Stromal cell of bone marrow (primary cell): ENCODE data around the gene ARTN.

Experiments used
- DNase-seq: peaks from one replicate; pipeline ENCODE4 v3.0.0-alpha.2; 2012; ENCODE audit warnings: low read depth

The ARTN gene

DNA sequence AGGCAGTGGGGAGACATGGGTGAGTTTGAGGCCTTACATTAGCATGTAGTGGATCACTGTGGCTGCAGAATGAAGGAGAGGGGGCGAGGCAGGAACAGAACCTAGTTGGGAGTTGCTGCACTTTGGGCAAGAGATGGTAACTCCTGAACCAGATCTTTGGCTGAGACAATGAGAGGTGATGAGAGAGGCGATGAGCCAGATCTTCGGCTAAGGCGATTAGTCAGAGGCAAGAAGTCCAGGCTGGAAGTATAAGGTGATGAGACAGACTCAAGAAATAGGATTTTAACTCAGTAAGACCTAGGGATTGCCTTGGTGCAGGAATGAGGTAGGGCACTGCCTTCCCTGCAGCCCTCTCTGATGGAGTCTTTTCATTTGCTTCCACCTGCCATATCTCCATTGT lies 9.1 kb upstream of the ARTN start:
- no peak for DNase-seq

DNA sequence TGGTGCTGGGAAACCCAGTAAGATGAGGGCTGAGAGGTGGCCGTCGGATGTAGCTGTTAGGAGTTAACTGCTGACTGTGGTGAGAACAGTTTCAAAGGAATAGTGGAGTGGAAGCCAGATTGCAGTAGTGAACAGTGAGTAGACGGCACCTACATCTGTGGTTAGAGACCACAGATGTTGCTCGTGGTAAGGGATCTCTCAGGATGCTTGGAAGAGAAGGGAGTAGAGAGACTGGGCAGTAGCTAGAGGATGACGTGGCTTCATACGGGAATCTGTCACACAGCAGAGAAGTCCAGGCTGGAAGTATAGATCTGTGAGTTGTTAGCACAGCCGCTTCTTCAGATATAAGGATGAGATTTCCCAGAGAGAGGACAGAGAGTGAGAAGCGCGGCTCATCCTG lies 7.8 kb upstream of the ARTN start:
- no peak for DNase-seq

DNA sequence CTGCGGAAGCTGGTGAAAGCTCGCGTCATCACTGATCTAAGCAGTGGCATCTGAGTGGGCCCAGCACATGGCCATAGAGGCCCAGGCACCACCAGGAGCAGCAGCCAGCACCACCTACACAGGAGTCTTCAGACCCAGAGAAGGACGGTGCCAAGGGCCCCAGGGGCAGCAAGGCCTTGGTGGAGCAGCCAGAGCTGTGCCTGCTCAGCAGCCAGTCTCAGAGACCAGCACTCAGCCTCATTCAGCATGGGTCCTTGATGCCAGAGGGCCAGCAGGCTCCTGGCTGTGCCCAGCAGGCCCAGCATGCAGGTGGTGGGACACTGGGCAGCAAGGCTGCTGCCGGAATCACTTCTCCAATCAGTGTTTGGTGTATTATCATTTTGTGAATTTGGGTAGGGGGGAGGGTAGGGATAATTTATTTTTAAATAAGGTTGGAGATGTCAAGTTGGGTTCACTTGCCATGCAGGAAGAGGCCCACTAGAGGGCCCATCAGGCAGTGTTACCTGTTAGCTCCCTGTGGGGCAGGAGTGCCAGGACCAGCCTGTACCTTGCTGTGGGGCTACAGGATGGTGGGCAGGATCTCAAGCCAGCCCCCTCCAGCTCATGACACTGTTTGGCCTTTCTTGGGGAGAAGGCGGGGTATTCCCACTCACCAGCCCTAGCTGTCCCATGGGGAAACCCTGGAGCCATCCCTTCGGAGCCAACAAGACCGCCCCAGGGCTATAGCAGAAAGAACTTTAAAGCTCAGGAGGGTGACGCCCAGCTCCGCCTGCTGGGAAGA lies 3.2 kb upstream of the ARTN start:
- no peak for DNase-seq

DNA sequence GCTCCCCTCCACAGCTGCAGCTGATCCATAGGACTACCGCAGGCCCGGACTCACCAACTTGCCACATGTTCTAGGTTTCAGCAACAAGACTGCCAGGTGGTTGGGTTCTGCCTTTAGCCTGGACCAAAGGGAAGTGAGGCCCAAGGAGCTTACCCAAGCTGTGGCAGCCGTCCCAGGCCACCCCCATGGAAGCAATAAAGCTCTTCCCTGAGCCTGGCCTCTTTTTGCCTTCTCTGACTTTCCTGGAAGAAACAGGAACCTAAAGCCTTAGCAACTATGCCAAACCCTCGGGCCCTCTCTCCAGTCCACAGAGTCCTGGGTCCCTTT lies 2.7 kb upstream of the ARTN start:
- no peak for DNase-seq

DNA sequence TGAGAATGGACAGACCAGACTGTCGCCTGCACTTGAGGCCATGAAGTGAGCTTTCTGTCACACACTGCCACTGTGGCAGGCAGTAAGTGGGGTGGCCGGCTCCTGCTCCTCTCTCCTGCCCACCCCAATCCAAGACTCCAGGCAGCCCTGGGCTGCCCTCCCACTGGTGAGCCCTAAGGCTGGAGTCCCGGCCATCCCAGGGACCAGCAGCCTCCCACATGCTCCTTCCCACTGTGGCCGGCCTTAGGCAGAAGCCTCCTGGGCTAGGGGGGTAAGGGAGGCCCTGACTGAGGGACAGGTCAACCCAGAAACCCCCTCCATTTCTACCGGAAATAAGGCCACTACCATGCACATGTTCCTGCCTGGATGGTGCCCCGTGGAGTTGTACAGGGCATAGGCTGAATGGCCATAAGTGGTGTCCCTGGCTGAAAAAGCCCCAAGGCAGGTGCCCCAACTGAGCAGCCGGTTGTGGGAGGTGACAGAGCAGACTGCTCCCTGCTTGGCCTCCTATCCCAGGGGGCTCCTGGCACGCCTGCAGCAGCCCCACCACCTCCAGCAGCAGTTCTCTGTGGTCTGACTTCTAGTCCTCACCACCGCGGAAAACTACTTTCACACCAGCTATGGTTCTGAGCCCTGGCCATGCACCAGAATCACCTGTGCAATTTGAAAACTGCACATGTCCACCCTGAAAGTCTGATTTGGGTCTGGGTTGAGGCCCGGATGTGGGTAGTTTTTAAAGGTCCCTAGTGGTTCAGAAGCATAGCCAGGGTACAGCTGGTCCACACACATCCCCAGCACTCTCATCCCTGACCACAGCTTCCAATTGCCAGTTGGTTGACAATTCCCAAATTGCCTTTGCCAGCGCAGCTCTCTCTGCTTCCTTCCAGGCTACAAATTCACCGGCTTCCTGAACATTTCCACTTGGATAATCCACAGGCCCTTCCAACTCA lies 1.6 kb upstream of the ARTN start:
- no peak for DNase-seq

DNA sequence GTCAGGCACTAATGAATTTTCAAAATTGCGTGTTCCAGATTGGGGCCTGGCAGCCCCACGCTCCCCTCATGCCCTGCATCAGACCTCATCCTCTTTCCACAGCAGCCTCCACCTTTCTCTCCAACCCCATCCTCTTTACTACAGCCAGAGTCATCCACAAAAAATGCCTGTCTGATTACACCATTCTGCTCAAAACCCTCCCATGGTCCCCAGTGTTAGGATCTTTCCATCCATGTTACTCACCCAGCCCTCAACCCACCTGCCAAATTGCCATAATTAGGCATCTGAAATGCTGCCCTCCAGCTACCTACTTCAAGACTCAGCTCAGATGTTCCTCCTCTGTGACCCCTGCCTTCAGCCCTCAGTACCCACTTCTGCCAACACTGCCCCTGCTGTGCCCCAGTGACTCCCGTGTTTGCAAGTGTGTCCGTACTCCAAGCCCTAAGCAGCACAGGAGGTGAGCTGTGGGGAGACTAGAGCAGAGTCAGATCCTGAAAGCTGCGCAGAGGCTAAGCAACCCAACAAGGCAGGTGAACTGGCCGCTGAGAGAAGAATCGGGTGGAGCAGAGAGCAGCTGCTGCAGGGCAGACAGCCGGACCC lies 715 bp upstream of the ARTN start:
- no peak for DNase-seq

DNA sequence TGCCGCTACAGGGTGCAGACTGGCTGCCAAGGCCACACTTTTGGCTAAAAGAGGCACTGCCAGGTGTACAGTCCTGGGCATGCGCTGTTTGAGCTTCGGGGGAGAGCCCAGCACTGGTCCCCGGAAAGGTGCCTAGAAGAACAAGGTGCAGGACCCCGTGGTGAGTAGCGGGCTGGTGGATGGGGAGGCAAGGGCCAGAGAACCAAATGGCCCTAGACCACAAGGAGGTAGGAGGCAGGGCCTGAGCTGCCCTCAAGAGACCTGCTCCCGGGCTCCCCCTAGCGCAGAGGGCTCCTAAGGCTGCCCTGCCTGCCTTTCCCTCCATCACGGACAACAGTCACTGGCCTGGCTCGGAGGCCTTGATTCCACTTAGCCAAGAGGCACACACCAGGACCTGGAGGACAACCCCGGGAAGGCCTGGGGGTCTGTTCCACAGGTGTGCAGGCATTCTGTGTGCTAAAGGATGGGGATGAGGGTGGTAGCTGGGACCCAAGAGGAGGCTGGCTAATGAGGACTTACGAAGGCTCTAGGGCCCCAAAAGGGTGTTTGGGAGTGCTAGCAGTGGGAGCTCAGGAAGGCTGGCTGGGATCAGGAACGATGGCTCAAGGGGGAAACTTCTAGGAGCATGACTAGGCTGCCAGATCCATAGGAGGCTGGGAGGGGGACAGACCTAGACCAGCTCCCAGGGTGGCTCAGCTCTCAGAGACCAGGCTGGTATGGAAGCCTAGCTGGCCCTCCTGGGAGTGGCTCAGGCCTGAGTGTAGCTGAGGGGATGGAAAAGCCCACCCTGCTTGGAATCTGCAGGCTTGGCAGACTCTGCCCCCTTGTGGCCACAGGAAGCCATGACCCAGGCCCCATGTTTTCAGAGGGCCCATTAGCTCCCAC lies 742 bp downstream of the ARTN start:
- DNase-seq: peak; percentile 18

DNA sequence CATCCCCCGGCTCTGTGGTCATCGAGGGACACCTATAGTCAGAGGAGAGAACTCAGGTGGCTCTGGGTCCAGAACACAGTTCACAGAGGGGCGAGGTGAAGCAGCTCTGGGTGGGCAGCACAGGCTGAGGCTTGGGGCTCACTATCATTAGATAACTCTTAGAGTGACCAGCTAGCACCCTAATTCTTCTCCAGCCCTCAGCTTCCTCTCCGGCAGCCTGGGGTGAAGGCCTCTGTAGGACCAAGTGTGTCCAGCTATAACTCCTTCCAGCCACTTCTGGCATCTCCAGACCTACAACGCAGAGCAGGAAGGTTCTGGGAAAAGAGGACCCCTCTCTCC lies 1.4 kb downstream of the ARTN start:
- DNase-seq: no peak

DNA sequence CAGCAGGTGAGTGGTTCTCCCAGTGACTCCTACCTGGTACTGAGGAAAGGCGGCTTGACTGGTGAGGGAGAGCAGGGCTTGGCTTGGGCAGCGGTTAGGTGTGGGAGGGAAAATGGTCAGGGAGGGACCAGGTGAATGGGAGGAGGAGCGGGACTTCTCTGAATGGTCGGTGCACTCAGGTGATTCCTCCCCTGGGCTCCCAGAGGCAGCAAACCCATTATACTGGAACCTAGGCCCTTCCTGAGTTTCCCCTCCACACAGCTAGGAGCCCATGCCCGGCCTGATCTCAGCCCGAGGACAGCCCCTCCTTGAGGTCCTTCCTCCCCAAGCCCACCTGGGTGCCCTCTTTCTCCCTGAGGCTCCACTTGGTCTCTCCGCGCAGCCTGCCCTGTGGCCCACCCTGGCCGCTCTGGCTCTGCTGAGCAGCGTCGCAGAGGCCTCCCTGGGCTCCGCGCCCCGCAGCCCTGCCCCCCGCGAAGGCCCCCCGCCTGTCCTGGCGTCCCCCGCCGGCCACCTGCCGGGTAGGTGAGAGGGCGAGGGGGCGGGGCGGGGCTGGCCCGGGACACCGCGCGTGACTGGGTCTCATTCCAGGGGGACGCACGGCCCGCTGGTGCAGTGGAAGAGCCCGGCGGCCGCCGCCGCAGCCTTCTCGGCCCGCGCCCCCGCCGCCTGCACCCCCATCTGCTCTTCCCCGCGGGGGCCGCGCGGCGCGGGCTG lies 2.3 kb downstream of the ARTN start:
- no peak for DNase-seq

DNA sequence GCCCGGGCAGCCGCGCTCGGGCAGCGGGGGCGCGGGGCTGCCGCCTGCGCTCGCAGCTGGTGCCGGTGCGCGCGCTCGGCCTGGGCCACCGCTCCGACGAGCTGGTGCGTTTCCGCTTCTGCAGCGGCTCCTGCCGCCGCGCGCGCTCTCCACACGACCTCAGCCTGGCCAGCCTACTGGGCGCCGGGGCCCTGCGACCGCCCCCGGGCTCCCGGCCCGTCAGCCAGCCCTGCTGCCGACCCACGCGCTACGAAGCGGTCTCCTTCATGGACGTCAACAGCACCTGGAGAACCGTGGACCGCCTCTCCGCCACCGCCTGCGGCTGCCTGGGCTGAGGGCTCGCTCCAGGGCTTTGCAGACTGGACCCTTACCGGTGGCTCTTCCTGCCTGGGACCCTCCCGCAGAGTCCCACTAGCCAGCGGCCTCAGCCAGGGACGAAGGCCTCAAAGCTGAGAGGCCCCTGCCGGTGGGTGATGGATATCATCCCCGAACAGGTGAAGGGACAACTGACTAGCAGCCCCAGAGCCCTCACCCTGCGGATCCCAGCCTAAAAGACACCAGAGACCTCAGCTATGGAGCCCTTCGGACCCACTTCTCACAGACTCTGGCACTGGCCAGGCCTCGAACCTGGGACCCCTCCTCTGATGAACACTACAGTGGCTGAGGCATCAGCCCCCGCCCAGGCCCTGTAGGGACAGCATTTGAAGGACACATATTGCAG lies 3.0 kb downstream of the ARTN start:
- no peak for DNase-seq

DNA sequence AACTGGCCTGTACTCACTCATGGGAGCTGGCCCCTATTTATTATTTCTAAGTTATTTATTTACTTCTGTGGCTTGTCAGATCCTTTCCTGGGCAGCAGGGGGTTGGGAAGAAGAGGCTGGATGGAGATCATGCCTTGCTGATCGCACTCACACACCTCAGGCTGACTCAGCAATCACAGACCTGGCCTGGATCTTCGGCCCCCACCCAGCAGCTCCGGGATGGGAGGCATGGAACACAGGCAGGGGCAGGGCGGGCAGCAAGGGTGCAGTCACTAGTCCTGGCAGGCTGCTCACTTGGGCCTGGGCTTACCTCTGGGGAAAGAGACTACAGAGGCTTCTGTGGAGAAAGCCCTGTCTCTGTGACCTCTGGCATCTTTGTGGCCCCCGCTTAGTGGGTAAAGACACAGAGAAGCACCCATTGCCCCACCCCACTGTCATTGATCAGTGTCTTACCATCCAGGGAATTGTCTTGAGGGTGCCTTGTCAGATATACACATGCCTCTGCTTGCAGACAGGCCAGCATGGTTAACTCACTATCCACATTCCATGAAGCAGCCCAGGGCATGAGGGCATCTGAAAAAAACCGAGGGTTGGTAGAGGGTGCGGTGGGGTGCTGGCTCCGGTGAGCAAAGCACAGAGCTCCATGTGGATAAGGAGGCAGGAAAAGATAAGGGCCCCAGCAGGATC lies 3.7 kb downstream of the ARTN start:
- DNase-seq: no peak

DNA sequence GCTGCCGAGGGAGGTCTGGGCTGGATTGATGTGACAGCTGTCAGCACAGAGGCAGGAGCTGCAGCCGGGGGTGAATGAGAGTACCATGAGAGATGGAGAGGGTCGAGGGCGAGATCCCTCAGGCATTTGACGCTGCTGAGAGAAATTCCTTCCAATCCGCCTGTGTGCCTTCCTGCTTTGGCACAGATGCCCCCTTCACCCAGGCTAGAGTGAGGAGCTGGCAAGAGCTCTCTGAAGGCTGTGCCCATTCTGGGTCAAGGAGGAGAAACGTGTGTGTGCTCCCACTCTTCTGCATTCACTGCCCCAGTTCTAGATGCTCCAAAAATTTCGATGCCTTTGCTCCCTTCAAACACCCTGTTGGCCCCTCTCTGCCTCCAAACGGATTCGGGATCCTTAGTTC lies 4.8 kb downstream of the ARTN start:
- DNase-seq: no peak

DNA sequence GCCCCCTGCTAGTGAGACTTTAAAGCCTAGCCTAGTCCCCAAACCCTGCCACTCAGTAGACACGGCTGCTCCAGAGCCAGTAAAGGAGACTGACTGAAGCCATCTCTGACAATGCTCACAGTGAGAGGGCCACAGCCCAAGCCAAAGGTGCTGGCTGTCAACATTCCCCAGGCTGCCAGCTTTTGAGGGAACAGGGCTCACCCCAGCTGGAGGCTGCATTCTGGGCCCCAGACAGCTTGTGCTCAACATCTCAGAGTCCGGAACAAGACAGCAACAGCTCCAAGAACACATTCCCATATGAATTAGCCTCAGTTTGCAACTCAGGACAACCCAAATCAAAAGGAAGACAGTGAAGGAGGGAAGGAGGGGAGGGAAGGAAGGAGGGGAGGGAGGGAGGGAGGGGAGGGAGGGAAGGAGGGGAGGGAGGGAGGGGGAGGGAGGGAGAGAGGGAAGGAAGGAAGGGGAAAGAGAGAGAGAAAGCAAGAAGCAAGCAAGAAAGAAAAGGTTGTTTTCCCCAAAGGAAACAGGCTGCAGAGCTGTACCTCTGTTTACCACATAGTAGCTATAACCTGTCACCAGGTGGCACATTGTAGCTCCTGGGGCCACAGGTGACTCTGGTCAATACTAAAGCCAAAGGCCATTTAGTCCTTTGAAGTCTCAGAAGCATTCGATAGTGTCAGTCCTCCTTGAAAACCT lies 5.4 kb downstream of the ARTN start:
- DNase-seq: no peak

DNA sequence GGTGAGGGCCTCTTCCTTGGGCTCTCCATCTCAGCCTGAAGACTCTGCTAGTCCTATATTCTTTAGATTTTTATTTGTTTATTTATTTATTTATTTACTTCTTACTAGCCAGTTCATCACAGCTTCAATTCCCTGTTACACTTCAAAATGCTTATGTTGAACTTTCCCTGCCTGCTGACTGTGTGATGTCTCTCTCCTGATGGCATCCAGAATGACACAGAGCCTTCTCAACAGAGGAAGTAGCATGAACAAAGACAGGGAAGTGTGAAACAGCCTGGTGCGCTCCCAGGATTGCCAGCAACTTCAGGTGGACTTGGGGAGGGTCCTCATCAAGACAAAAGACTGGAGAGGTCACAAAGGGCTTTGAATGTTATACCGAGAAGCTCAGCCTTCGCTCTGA lies 8.8 kb downstream of the ARTN start:
- DNase-seq: no peak

DNA sequence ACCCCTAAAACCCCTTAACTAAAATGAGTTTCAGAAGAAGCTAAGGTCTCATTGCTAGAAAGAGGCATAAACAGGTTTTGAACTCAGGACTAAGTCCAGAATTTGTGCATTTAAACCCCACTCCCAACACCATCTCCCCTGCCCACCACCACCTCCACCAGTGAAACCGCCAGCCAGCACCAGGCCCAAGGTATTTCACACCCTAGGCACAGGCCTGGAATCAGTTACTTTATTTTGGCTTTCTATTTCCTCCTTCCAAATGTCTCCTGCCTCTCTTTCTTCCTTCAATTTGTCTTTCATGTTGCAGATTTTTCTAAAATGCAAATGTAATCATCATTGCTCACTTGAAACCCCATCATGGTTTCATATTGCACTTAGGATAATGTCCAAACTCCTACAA lies 11.3 kb downstream of the ARTN start:
- no peak for DNase-seq

DNA sequence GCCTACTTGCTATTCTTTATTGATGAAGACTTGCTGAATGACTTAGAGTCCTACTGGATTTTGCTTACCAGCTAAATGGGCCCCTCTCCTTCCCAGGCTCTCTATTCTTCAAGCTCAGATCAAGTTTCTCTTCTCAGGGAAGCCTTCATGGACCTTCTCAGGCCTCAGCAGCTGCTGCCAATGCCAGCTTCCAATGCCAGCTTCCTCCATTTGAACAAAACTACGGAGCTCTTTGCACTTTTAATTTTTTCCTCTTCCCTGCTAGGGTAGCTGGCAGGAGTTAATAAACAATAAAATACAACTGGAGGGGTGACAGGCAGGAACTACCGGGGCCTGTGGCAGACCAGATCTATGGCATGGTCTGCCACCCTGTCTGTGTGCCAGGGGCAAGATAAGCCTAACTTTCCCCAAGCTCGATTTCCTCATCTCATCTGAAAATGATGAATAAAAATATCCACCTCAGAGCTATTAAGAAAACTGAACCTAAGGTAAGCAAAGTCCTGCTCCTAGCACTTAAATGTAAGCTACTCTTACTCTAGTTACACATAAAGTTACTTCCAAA lies 12.2 kb downstream of the ARTN start:
- DNase-seq: no peak

DNA sequence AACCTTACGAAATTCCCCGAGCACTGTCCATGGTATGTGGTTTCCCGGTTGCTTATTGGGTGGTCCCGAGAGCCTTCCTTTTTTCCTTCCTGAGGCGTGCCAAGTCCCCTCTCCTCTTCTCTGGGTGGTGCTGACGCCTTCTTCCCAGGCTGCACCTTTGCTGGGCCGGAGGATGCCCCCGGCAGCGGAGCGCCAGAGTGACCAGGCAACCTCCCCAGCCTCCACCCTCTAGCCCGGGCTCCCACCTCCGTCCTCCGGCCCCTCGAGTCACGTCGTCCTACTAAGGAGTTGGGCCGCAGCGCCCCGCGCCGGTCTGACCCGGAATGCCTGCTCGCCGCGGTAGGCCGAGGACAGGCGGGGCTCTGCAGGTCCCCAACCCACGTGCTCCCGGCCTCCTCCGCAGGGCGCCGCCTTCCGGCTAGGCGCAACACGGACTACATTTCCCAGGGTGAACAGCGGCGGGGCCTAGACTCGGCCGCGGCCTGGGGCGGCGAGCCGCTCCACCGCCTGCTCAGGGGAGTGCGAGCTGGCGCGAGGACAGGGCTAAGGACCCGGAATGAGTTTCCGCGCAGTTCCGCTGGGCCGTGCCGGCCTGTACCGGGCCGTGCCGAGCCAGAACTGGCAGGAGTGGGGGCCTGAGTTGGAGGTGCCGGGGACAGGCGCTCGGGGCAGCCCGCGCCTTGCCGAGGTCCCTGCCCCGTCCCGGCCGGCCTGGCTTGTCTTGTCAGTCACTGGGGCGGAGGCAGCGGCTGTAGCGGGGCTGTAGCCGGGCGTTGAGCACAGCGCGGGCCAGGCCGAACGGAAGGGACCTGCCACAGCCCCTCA lies 12.8 kb downstream of the ARTN start, which contains the start of gene IPO13:
IPO13 (plus strand) TSS at position 715 of the 825 bp plus-strand sequence. CDS start 651 bp downstream, outside the sequence.
- peak; percentile 88 for DNase-seq
